T1000 (cell line): ENCODE measurements around the gene COL4A6.

Experiments
- DNase-seq: peaks from one replicate; lab custom pipeline; 2025; ENCODE audit warnings: mixed read lengths; lab: John Stamatoyannopoulos, UW

Gene COL4A6

GRCh38 chrX:108331126-108331909 lies 106.9 kb downstream of the COL4A6 start:
- no peak for DNase-seq

GRCh38 chrX:108323751-108324150 lies 114.5 kb downstream of the COL4A6 start:
- no peak for DNase-seq

DNA sequence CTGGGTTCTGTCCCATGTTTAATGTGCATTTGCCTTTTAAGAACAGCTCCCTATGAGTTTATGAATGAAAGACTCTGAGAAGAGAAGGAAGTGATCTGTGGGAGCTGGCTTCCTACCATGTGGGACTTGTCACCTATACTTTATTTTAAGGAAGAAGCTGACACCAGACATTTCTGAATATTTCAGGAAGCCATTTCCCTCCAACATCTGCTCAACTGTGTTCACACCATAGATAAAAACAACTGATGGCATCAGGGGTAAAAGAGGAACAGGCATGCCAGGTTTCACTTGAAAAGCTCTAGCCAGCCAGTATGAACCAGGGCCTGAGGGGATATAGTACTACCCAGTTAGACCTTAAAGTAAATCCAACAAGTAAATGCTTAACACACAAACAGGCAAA lies 116.0 kb downstream of the COL4A6 start:
- DNase-seq = no peak

GRCh38 chrX:108316456-108316855 lies 121.8 kb downstream of the COL4A6 start:
- DNase-seq = no peak

DNA sequence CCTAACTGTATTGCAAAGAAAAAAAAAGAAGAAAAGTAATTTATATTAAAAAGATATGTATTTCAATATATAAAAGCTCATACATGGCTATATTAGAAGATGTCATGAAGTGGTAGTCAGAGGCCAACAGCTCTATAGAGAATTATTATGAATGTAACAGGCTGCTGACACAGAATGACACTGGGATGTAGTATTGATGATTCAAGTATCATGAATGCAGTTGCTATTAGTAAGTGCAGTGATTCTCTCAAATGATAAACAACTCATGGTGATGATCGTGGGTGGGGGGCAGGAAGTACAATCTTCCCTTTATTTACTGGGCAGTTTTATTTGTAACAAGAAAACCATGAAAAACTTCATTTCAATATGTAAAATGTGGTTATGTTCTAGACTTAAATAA lies 124.6 kb downstream of the COL4A6 start:
- DNase-seq = no peak

GRCh38 chrX:108312957-108313356 lies 125.3 kb downstream of the COL4A6 start:
- peak; percentile 7 for DNase-seq

GRCh38 chrX:108312011-108312410 lies 126.2 kb downstream of the COL4A6 start:
- DNase-seq = no peak

DNA sequence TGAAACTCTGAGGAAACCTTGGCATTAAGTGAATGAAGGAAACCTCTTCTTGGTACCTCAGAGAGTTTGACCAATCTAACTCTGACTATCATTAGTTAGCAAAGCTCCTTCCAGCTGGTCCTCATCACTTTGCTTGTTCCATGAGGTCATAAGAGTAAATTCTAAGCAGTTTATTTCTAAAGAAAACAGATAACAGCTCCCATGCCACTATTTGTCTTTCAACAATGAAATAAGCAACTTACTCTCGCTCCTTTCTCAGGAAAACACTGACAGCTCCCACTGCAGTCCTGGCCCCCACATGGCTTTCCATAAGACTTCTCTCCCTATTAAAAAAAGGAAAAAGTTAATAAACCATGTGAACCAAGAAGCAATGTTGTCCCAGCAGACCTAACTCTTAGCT lies 127.7 kb downstream of the COL4A6 start:
- DNase-seq = no peak

DNA sequence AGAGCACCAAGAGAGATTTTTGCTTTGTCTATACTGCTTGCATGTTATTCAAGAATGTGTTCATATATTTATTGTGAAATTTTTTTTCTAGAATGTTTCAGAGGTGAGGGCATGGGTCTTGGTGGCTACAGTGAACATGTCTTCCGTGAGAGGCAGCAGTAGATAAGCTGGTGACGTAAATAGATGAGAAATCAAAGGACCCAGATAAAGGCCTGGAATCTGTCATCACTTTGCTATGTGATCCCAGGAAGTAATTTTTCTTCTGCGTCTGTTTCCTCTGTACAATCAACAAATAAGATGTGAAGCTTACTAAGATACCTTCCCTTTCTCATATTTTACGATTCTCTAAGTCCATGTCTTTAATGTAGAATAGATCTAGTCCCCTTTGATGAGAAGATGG lies 129.1 kb downstream of the COL4A6 start:
- no peak for DNase-seq

GRCh38 chrX:108307132-108308085 lies 130.8 kb downstream of the COL4A6 start:
- DNase-seq = no peak

DNA sequence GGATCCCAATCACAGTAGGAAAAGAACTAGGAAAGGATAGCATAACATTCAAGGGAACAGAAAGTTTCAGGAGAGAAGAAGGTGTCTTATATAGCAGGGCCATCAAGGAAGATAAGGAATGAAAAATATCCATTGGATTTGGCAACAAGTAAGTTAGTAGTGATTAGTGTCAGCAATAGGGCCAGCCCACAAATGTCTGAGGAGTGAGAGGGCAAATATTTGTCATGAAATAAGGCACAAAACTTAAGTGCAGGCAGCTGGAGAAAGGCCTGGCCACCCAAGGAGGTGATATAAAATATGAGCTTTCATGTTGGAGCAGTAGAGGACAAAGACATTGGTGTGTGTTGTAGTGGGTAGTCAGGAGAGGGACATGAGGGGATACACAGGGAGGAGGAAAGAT lies 132.1 kb downstream of the COL4A6 start:
- DNase-seq = no peak

- DNase-seq = no peak
Observed at GRCh38 chrX:108304757-108305156, 133.5 kb downstream of the COL4A6 start.

GRCh38 chrX:108304210-108304609 lies 134.0 kb downstream of the COL4A6 start:
- no peak for DNase-seq

GRCh38 chrX:108303682-108304081 lies 134.5 kb downstream of the COL4A6 start:
- no peak for DNase-seq

GRCh38 chrX:108299704-108300103 lies 138.5 kb downstream of the COL4A6 start:
- DNase-seq = no peak

GRCh38 chrX:108299101-108299591 lies 139.1 kb downstream of the COL4A6 start:
- no peak for DNase-seq

GRCh38 chrX:108298165-108298602 lies 140.0 kb downstream of the COL4A6 start:
- DNase-seq = no peak

DNA sequence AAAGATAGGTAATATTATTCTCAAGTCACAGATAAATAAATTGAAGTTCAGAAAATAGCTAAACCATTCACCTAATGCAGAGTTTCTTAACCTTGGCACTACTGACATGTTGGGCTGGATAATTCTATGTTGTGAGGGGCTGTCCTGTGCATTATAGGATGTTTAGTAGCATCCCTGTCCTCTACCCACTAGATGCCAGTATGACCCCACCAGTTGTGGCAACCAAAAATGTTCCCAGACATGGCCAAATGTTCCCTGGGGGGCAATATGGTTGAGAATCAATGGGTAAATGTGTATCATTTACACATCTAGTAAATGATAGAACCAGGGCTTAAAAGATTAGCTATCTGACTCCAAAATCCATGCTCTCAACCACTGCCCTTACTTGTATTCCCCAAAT lies 140.9 kb downstream of the COL4A6 start:
- no peak for DNase-seq

- DNase-seq = no peak
Observed at GRCh38 chrX:108292053-108292452, 146.2 kb downstream of the COL4A6 start.

DNA sequence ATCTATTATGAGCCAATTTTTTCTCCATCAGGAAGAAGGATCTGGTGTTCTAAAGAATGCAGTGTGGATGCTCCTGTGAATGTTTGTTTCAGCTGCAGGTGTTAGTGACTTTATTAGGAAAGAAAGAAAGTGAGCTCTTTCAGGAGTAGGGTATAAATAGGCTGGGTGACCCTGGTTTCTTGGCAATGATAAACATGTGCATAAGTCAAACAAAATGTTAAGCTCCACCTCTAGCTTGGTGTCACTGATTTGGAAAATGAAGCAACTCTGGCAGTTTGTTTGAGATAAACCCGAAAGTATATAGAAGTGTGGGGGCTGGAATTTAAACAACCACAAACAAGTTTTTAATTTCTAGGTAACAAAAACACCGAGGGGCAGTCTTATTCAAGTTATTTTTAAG lies 152.3 kb downstream of the COL4A6 start:
- no peak for DNase-seq

GRCh38 chrX:108285356-108285755 lies 152.9 kb downstream of the COL4A6 start:
- no peak for DNase-seq

DNA sequence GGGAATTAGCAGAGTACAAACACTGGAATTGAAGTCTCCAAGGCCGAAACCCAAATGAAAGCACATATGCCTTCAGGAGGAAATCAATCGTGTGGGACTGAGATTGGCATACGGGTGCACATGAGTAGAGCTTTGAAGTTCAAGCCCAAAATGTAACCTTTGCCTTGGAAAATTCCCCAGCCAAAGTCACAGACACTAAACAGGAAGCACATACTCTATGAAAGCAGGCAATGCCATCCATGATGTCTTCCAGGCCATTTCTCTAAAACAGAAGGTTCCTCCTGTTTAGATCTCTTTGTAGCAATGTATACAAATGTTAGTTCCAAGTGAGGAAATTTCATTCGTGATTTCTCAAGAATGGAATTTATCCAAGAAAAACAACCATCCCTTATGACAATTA lies 162.5 kb downstream of the COL4A6 start:
- no peak for DNase-seq

DNA sequence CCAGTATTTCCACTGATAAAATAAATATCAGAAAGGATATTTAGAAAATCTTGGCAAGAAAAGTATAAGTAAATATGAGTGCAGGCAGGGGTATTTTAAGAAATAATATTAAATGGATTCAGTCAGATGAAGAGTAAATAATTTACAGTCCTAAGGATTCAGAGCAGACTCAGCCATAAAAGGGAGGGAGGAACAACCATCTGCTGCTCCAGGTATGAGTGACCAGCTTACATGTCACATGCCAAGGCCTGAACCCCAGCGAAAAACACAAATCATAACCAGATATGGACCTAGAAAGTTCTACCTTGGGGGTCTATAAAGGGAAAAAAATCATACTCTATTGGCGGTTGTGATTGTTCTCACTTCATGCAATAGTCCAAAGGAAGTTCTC lies 166.8 kb downstream of the COL4A6 start:
- DNase-seq = no peak
